DMS114 treated with DMSO at 0.1 percent for 48 hours (cell line): Measurements from ENCODE around the gene ZG16B.

Experiments
- DNase-seq: peaks from one replicate; lab custom pipeline; 2025; ENCODE audit not compliant: unreplicated experiment; lab: John Stamatoyannopoulos, UW

ZG16B gene

GRCh38 chr16:2865651-2866050 lies 35.5 kb downstream of the ZG16B start:
- DNase-seq = no peak

GRCh38 chr16:2866431-2866830 lies 36.3 kb downstream of the ZG16B start:
- no peak for DNase-seq

- no peak for DNase-seq
Observed at GRCh38 chr16:2867661-2867986, 37.5 kb downstream of the ZG16B start.

GRCh38 chr16:2867987-2868789 lies 38.1 kb downstream of the ZG16B start:
- peak; percentile 86 for DNase-seq

GRCh38 chr16:2871926-2872325 lies 41.8 kb downstream of the ZG16B start:
- DNase-seq = no peak

GRCh38 chr16:2874032-2874911 lies 44.2 kb downstream of the ZG16B start:
- no peak for DNase-seq

GRCh38 chr16:2874912-2875362 lies 44.8 kb downstream of the ZG16B start:
- peak; percentile 63 for DNase-seq

- no peak for DNase-seq
Observed at GRCh38 chr16:2879854-2880508, 49.9 kb downstream of the ZG16B start.
